ENCODE measurements around the gene CD99. TPM values are rescaled to one million over a fixed set of nuclear protein-coding genes. Genes with fewer than 3 reads are reported as not detected.

Gene CD99
- total RNA-seq, 1 experiment from 2014 or later, result 92.1 TPM

DNA sequence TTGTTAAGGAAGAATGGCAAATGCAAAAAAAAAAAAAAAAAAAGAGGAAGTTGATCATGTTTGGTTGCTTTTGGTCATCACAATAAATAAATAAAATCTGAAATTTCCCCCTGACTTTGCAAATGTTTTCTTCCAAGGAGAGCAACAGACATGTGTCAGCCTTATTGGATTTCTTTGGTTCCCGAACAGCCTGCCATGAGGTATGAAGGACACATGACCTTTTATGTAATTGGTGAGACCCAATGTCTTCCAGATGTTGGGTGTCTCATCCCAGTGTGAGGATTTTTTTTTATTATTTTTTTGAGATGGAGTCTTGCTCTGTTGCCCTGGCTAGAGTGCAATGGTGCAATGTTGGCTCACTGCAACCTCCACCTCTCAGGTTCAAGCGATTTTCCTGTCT, 24.6 kb upstream of the CD99 start:
- no peak overlapping the region for H2BK120ac ChIP-seq (ENCODE audit: low read depth, low read length, poor library complexity, severe bottlenecking)
- no peak overlapping the region for H3K27ac Mint-ChIP-seq
- no peak overlapping the region for H3K4me3 Mint-ChIP-seq
- H3K79me2 ChIP-seq (ENCODE audit: insufficient read depth, low read length), result no peaks in the 10 kb centered on the region
- H4K91ac ChIP-seq (ENCODE audit: insufficient read length, low read depth, low read length), result no peak overlapping the region
- H2BK12ac ChIP-seq (ENCODE audit: insufficient read length, low read depth, low read length), result no peak overlapping the region
- H3K14ac ChIP-seq (ENCODE audit: insufficient read depth, low read length), result no peak overlapping the region
- no peak overlapping the region for H2AFZ ChIP-seq (ENCODE audit: low read length)
- no peak overlapping the region for H3K56ac ChIP-seq (ENCODE audit: insufficient read length, low read depth, low read length)
- H4K20me1 ChIP-seq (ENCODE audit: control insufficient read depth, insufficient read depth, insufficient read length), result no peaks in the 10 kb centered on the region
- no peak overlapping the region for H3K9ac ChIP-seq (ENCODE audit: extremely low read depth, insufficient read length, low read length)
- no peak overlapping the region for H2BK5ac ChIP-seq (ENCODE audit: insufficient read length, low read length)
- no peak overlapping the region for H3K4ac ChIP-seq (ENCODE audit: low read depth, low read length)
- H3K23me2 ChIP-seq (ENCODE audit: insufficient read length, low read depth, low read length, poor library complexity, severe bottlenecking), result no peaks in the 10 kb centered on the region
- no peaks in the 10 kb centered on the region for H3K36me3 Mint-ChIP-seq (ENCODE audit: insufficient read depth in 1 of 3, low read depth in 3 of 3)
- H3K9me3 ChIP-seq (ENCODE audit: control insufficient read depth, low read depth, low read length), result no peaks in the 10 kb centered on the region
- H2AK5ac ChIP-seq (ENCODE audit: insufficient read length, low read length), result no peak overlapping the region
- no peak overlapping the region for H4K8ac ChIP-seq (replicated peaks; ENCODE audit: insufficient read length, low read depth, low read length)
- DNase-seq, result no peak
- no peaks in the 10 kb centered on the region for H3K79me1 ChIP-seq (ENCODE audit: insufficient read depth, low read depth, low read length, poor library complexity, severe bottlenecking)
- no peak overlapping the region for H3T11ph ChIP-seq (ENCODE audit: low read length)
- H3K27ac ChIP-seq (ENCODE audit: insufficient read length, low read depth, low read length), result no peak overlapping the region
- no CpG with 5 or more reads among the region's 2 CpGs for WGBS (ENCODE audit: extremely low coverage, insufficient read length, low lambda C conversion rate)
- H2BK20ac ChIP-seq (ENCODE audit: low read depth, low read length, poor library complexity, severe bottlenecking), result no peak overlapping the region
- H3K23ac ChIP-seq (ENCODE audit: insufficient read length, low read depth, low read length), result no peak overlapping the region
- no peak overlapping the region for H2BK15ac ChIP-seq (ENCODE audit: low read depth, low read length)
- H3K18ac ChIP-seq (ENCODE audit: insufficient read length, low read depth, low read length), result no peak overlapping the region
- no peaks in the 10 kb centered on the region for H3K27me3 Mint-ChIP-seq (ENCODE audit: low read depth)
- H3K9me3 Mint-ChIP-seq, result no peaks in the 10 kb centered on the region
- no peaks in the 10 kb centered on the region for H3K27me3 ChIP-seq (ENCODE audit: insufficient read depth, low read length)
- H3K4me1 ChIP-seq (ENCODE audit: insufficient read depth, low read length), result no peaks in the 10 kb centered on the region
- no peak overlapping the region for H4K5ac ChIP-seq (ENCODE audit: insufficient read length, low read depth, low read length)
- H3K4me1 Mint-ChIP-seq, result peaks cover 5 to 7% of the 10 kb centered on the region in 2 experiments; a peak in 3 of 4 replicates
- H3K4me2 ChIP-seq (ENCODE audit: insufficient read depth, insufficient read length, low read length), result no peak overlapping the region
- TF ChIP-seq, protein P1, sequence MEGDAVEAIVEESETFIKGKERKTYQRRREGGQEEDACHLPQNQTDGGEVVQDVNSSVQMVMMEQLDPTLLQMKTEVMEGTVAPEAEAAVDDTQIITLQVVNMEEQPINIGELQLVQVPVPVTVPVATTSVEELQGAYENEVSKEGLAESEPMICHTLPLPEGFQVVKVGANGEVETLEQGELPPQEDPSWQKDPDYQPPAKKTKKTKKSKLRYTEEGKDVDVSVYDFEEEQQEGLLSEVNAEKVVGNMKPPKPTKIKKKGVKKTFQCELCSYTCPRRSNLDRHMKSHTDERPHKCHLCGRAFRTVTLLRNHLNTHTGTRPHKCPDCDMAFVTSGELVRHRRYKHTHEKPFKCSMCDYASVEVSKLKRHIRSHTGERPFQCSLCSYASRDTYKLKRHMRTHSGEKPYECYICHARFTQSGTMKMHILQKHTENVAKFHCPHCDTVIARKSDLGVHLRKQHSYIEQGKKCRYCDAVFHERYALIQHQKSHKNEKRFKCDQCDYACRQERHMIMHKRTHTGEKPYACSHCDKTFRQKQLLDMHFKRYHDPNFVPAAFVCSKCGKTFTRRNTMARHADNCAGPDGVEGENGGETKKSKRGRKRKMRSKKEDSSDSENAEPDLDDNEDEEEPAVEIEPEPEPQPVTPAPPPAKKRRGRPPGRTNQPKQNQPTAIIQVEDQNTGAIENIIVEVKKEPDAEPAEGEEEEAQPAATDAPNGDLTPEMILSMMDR (conservative IDR thresholded peaks at IDR 0.05), result no peak
